ENCODE data around the gene CSNK2A1. TPM values are rescaled to one million over a fixed set of nuclear protein-coding genes. Genes with fewer than 3 reads are reported as not detected.
A peak's percentile ranks its signal among the peaks of the same experiment; 100 is the strongest.

The CSNK2A1 gene
- total and polyA plus RNA-seq, 11 donors: 30.3 to 136 (median 119) TPM

DNA sequence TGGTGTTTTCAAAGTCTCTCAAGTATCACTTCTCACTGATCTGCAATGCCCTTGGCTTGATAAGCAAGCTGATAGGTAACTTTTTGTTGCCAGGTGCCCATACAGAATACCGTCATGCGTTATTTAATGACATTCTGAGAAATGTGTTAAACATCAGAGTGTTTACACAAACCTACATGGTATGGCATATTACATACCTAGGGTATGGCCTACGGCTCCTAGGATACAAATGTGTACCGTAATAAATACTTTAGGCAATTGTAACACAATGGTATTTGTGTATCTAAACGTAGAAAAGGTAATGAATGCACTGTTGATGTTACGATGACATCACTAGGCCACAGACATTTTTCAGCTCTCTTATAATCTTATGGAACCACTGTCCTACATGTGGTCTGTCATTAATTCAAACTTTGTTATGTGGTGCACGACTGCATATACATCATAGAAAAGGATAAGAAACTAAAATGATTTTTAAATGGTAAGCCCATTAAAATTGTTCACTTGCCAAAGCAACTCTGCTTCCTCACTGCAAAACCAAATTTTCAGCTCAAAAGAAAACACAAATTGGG, 35.7 kb downstream of the CSNK2A1 start:
- intact Hi-C loops (cut with DNase I): no loop called here
- H3K9me3 ChIP-seq: no peaks in the 10 kb centered on the region
- no peak overlapping the region for H3K4me3 ChIP-seq
- H3K27ac ChIP-seq: no peak overlapping the region
- DNase-seq (no peak), ATAC-seq (no peak)
- no peak for TF ChIP-seq POLR2A (IDR thresholded peaks at IDR 0.05)
- TF ChIP-seq, protein P1, sequence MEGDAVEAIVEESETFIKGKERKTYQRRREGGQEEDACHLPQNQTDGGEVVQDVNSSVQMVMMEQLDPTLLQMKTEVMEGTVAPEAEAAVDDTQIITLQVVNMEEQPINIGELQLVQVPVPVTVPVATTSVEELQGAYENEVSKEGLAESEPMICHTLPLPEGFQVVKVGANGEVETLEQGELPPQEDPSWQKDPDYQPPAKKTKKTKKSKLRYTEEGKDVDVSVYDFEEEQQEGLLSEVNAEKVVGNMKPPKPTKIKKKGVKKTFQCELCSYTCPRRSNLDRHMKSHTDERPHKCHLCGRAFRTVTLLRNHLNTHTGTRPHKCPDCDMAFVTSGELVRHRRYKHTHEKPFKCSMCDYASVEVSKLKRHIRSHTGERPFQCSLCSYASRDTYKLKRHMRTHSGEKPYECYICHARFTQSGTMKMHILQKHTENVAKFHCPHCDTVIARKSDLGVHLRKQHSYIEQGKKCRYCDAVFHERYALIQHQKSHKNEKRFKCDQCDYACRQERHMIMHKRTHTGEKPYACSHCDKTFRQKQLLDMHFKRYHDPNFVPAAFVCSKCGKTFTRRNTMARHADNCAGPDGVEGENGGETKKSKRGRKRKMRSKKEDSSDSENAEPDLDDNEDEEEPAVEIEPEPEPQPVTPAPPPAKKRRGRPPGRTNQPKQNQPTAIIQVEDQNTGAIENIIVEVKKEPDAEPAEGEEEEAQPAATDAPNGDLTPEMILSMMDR (IDR thresholded peaks at IDR 0.05): no peak
- H3K27me3 ChIP-seq: no peaks in the 10 kb centered on the region
- H3K4me1 ChIP-seq: peaks cover 0 to 50% (median 28%) of the 10 kb centered on the region in 12 donors
- H3K36me3 ChIP-seq: peaks cover 0 to 59% (median 51%) of the 10 kb centered on the region in 9 donors
- 84 to 92% (median 88%) methylated on average over 7 of the region's 7 CpGs for whole genome bisulfite sequencing, 4 donors

- no peak overlapping the region for H3K4me3 ChIP-seq
- H3K9me3 ChIP-seq: no peaks in the 10 kb centered on the region
- H3K36me3 ChIP-seq: peaks cover 0 to 66% (median 57%) of the 10 kb centered on the region in 9 donors
- no peak overlapping the region for H3K27ac ChIP-seq
- ATAC-seq: peak in 1 of 4 donors; percentile 26
- peaks cover 0 to 43% (median 24%) of the 10 kb centered on the region in 12 donors for H3K4me1 ChIP-seq
- intact Hi-C loops (cut with DNase I): no loop called here
- H3K27me3 ChIP-seq: no peaks in the 10 kb centered on the region
- DNase-seq: no peak
- 76 to 91% (median 79%) methylated on average over 7 of the region's 7 CpGs for WGBS, 4 donors
- TF ChIP-seq, protein P1 (IDR thresholded peaks at IDR 0.05): no peak
- no peak for TF ChIP-seq POLR2A (IDR thresholded peaks at IDR 0.05)
Measured at GRCh38 chr20:507006-507758, 36.4 kb downstream of the CSNK2A1 start.

DNA sequence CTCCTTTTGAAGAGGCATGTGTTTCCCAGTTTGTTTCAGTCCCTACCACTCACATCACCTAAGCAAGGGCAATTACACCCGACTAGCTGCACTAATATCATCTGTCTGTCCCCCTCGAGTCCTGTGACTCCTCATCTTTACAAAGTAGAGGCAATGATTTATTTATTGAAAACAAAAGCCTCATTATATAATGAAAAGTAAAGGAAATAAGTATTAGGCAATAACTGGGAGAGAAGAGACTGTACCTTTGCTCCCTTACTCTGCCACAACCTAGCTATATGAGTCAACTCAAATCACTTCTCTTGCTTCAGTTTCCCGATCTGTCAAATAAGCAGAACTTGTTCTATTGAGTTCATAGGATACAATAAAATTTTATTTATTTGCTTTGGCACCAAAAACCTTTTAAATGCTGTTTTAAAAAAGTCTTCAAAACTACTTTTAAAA, 38.9 kb downstream of the CSNK2A1 start:
- Histone ChIP-seq H3K27ac (no peak overlapping the region), H3K4me3 (no peak overlapping the region), H3K9me3 (no peaks in the 10 kb centered on the region), H3K27me3 (no peaks in the 10 kb centered on the region), H3K36me3 (peaks cover 0 to 91% (median 83%) of the 10 kb centered on the region in 9 donors), H3K4me1 (peaks cover 0 to 31% (median 15%) of the 10 kb centered on the region in 12 donors)
- WGBS, 4 donors: 85 to 88% (median 87%) methylated on average over 3 of the region's 3 CpGs
- no peak for DNase-seq
- intact Hi-C loops (cut with DNase I): loop anchor here in 1 of 10 donors (5.0 kb wide), 1 partner anchor 33 kb away; no protein-coding TSS in a partner anchor
- no peak for ATAC-seq
- TF ChIP-seq, protein P1 (IDR thresholded peaks at IDR 0.05): no peak
- TF ChIP-seq POLR2A (IDR thresholded peaks at IDR 0.05): no peak

DNA sequence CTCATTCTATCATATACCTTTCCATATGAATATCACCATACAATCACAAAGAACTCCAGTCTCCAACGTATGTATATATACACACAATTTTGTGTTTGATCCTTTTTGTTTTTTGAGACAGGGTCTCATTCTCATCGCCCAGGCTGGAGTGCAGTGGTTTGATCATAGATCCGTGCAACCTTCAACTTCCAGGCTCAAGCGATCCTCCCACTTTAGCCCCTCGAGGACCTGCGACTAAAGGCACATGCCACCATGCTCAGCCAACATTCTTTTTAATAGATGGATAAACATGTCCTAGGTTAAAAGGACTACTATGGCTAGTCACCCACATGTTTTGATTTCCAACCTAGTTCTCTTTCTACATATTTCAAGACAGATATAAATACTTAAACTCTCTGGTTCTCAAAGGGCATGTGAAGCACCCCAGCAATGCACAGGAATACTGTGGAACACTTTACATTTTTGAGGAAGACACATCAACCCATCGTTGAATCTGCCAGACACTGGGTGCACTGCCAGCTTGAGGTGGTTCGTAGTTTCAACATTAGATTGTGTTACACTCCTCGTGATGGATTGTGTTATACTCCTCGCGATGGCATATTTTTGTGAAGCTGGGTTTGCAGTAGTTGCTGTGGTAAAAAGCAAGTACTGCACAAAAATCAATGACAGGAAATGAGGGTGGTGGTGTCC, 40.4 kb downstream of the CSNK2A1 start:
- intact Hi-C loops (cut with DNase I): loop anchor here in 1 of 10 donors (5.0 kb wide), 1 partner anchor 34 kb away; no protein-coding TSS in a partner anchor
- no peak for DNase-seq
- Histone ChIP-seq H3K9me3 (no peaks in the 10 kb centered on the region), H3K4me3 (no peak overlapping the region), H3K36me3 (peaks cover 0 to 100% (median 95%) of the 10 kb centered on the region in 9 donors), H3K27ac (no peak overlapping the region), H3K4me1 (peaks cover 0 to 17% (median 9%) of the 10 kb centered on the region in 12 donors), H3K27me3 (no peaks in the 10 kb centered on the region)
- 87 to 93% (median 92%) methylated on average over 11 of the region's 11 CpGs for WGBS, 4 donors
- no peak for ATAC-seq
- no peak for TF ChIP-seq POLR2A (IDR thresholded peaks at IDR 0.05)
- TF ChIP-seq, protein P1 (IDR thresholded peaks at IDR 0.05): no peak
